HG02938 (cell line): ENCODE results near the gene CDK9.

Experiments
- ATAC-seq: cut with Tn5 transposase; IDR thresholded peaks from one replicate; pipeline ENCODE4 v1.9.1; 2021; ENCODE audit warnings: mild to moderate bottlenecking, moderate library complexity; ENCODE audit not compliant: unreplicated experiment

CDK9 gene

GRCh38 chr9:127761491-127761956, 24.3 kb upstream of the CDK9 start:
- no peak for ATAC-seq

GRCh38 chr9:127762111-127762676, 23.6 kb upstream of the CDK9 start:
- ATAC-seq: no peak

GRCh38 chr9:127763918-127764384, 21.9 kb upstream of the CDK9 start:
- no peak for ATAC-seq

- no peak for ATAC-seq
These were observed 20.4 kb upstream of the CDK9 start for GRCh38 chr9:127765418-127765817.

GRCh38 chr9:127767410-127767809, 18.4 kb upstream of the CDK9 start:
- no peak for ATAC-seq

- no peak for ATAC-seq
These were observed 17.9 kb upstream of the CDK9 start for GRCh38 chr9:127767909-127768331.

- ATAC-seq: no peak
These were observed 17.1 kb upstream of the CDK9 start for GRCh38 chr9:127768698-127769097.

- ATAC-seq: no peak
These were observed 16.7 kb upstream of the CDK9 start for GRCh38 chr9:127769101-127769500.

GRCh38 chr9:127769929-127770582, 15.8 kb upstream of the CDK9 start:
- no peak for ATAC-seq

- no peak for ATAC-seq
These were observed 15.3 kb upstream of the CDK9 start for GRCh38 chr9:127770583-127770904.

GRCh38 chr9:127770905-127771569, 14.8 kb upstream of the CDK9 start:
- ATAC-seq: peak; percentile 77

GRCh38 chr9:127771570-127772189, 14.2 kb upstream of the CDK9 start:
- ATAC-seq: no peak

GRCh38 chr9:127772603-127773002, 13.2 kb upstream of the CDK9 start:
- ATAC-seq: no peak

GRCh38 chr9:127773272-127773671, 12.6 kb upstream of the CDK9 start:
- ATAC-seq: no peak

GRCh38 chr9:127773981-127774380, 11.9 kb upstream of the CDK9 start:
- ATAC-seq: no peak

- no peak for ATAC-seq
These were observed 9.5 kb upstream of the CDK9 start for GRCh38 chr9:127776195-127776923.

GRCh38 chr9:127776924-127777289, 8.9 kb upstream of the CDK9 start:
- ATAC-seq: no peak

GRCh38 chr9:127777368-127777980, 8.4 kb upstream of the CDK9 start:
- no peak for ATAC-seq

- ATAC-seq: no peak
These were observed 7.3 kb upstream of the CDK9 start, which contains the start of gene SH2D3C for GRCh38 chr9:127778280-127779135. Gene SH2D3C, minus strand, starts transcription at chr9:127778666. Its CDS starts 39 bp downstream, at chr9:127778627.
